K562 (cell line): Measurements from ENCODE around the gene EXOC4. TPM values are rescaled to one million over a fixed set of nuclear protein-coding genes. Genes with fewer than 3 reads are reported as not detected.

ENCODE experiments used
- ATAC-seq: fragments of 200-7000 bp; cut with Tn5 transposase; 3 replicates; pipeline ENCODE4 v1.9.1; 2020; ENCODE audit warnings: moderate library complexity
- BruUV-seq: library from RNA; stranded (reverse); fragments of 400-500 nt; replicated peaks from 2 replicates; lab custom pipeline; 2021; lab: Mats Ljungman, UMichigan
- CTCF ChIA-PET: fragments of 300-600 bp; formaldehyde crosslinking; extraction: SDS; loops from one replicate; lab custom pipeline; 2021; ENCODE audit warnings: low intra/inter-chr PET ratio; lab: Yijun Ruan, JAX
- POLR2A ChIA-PET: fragments of 300-600, 350-650 bp; sonication (Branson Sonifier 250); formaldehyde crosslinking; extraction: SDS; loops from one replicate; lab custom pipeline; 2021; ENCODE audit warnings: antibody characterized with exemption, inconsistent platforms; lab: Yijun Ruan, JAX
- DNase-seq, 4 experiments: peaks; one replicate each; pipeline versions ENCODE4 v3.0.0 to v3.0.0-alpha.2; 2011 to 2018; ENCODE audit warnings: low spot score in 3 of 4, mixed read lengths in 3 of 4; ENCODE audit errors: extremely low read depth in 1 of 4
- FAIRE-seq: peaks from 2 replicates; lab custom pipeline; 2011; peaks lifted over from hg19 to GRCh38; lab: Jason Lieb, UNC
- H2AFZ ChIP-seq: 2 replicates; pipeline ENCODE4 v1.6.0; 2011; ENCODE audit warnings: low read depth, low read length, control low read depth, inconsistent platforms
- H3K27ac ChIP-seq: fragments of 200-600 bp; 3 replicates; pipeline ENCODE4 v1.8.0; 2011; ENCODE audit warnings: low read depth, mild to moderate bottlenecking, control low read depth, inconsistent platforms, low read length, moderate library complexity, mixed read lengths; ENCODE audit errors: extremely low read depth
- H3K27me3 ChIP-seq, 2 experiments: fragments of 300-600 bp in 1 of 2; 2 replicates in 1 of 2; 3 replicates in 1 of 2; pipeline versions ENCODE4 v1.6.0 to v1.8.0; 2011; ENCODE audit warnings: inconsistent platforms in 2 of 2, low read length in 2 of 2, mild to moderate bottlenecking in 1 of 2, mixed read lengths in 1 of 2, moderate library complexity in 1 of 2; ENCODE audit not compliant: control insufficient read depth in 2 of 2, insufficient read depth in 2 of 2
- H3K36me3 ChIP-seq: fragments of 300-600 bp; 3 replicates; pipeline ENCODE4 v1.8.0; 2011; ENCODE audit warnings: mild to moderate bottlenecking, low read length, inconsistent platforms; ENCODE audit not compliant: control insufficient read depth, insufficient read depth
- H3K4me1 ChIP-seq, 2 experiments: fragments of 200-600 bp in 1 of 2; replicated peaks in 1 of 2; 2 replicates in 1 of 2; 3 replicates in 1 of 2; pipeline versions ENCODE4 v1.5.1 to v1.8.0; 2011; ENCODE audit warnings: inconsistent platforms in 2 of 2, low read length in 2 of 2, mild to moderate bottlenecking in 1 of 2, mixed read lengths in 1 of 2, moderate library complexity in 1 of 2; ENCODE audit not compliant: control insufficient read depth in 2 of 2, insufficient read depth in 2 of 2
- H3K4me2 ChIP-seq: 2 replicates; pipeline ENCODE4 v1.6.1; 2011; ENCODE audit warnings: low read length, control low read depth, inconsistent platforms, mixed read lengths; ENCODE audit not compliant: insufficient read depth
- H3K4me3 ChIP-seq: fragments of 200-600 bp; sonication (generic), shearing (Covaris generic); 2 replicates; pipeline ENCODE4 v1.5.1; 2016; ENCODE audit warnings: control low read depth, inconsistent platforms
- H3K79me2 ChIP-seq: fragments of 200-600 bp; 3 replicates; pipeline ENCODE4 v1.8.0; 2011; ENCODE audit warnings: low read length, inconsistent platforms; ENCODE audit not compliant: control insufficient read depth, insufficient read depth
- H3K9ac ChIP-seq, 2 experiments: 2 replicates each; pipeline versions ENCODE4 v1.6.0 to v1.6.1; 2011; ENCODE audit warnings: low read depth in 2 of 2, low read length in 2 of 2, control low read depth in 1 of 2, inconsistent platforms in 1 of 2, mild to moderate bottlenecking in 1 of 2, mixed read lengths in 1 of 2; ENCODE audit not compliant: insufficient read depth in 1 of 2
- H3K9me1 ChIP-seq: one replicate; pipeline ENCODE4 v1.6.0; 2011; ENCODE audit warnings: inconsistent platforms, mild to moderate bottlenecking, low read length, moderate library complexity; ENCODE audit not compliant: control insufficient read depth, insufficient read depth
- H3K9me3 ChIP-seq: replicated peaks from 2 replicates; pipeline ENCODE4 v1.5.1; 2011; ENCODE audit warnings: low read depth, low read length, inconsistent platforms; ENCODE audit not compliant: control insufficient read depth, insufficient read depth
- H4K20me1 ChIP-seq: replicated peaks from 2 replicates; pipeline ENCODE4 v1.6.1; 2011; ENCODE audit warnings: low read length, inconsistent platforms, mixed read lengths; ENCODE audit not compliant: control insufficient read depth, insufficient read depth
- ILF3 ChIP-seq: fragments of 450-650 bp; IDR thresholded peaks from 2 replicates; pipeline ENCODE4 v1.6.1; 2018; ENCODE audit warnings: antibody characterized with exemption, mild to moderate bottlenecking, moderate library complexity, borderline replicate concordance
- JUN ChIP-seq, 2 experiments: sonication (generic) in 1 of 2; formaldehyde crosslinking in 1 of 2; IDR thresholded peaks; 2 replicates each; pipeline versions ENCODE4 v1.6.1 to v1.8.0; 2012 to 2022; ENCODE audit warnings: borderline replicate concordance in 2 of 2, mild to moderate bottlenecking in 2 of 2, improper control_type of control experiment in 1 of 2, low read depth in 1 of 2, low read length in 1 of 2, missing genetic modification reagents in 1 of 2
- MTA3 ChIP-seq: fragments of 450-650 bp; formaldehyde crosslinking; IDR thresholded peaks from 2 replicates; pipeline ENCODE4 v1.6.1; 2017; ENCODE audit warnings: mild to moderate bottlenecking, borderline replicate concordance
- RCOR1 ChIP-seq, 2 experiments: IDR thresholded peaks; 2 replicates each; pipeline ENCODE4 v1.6.1; 2012; ENCODE audit warnings: low read depth in 2 of 2, low read length in 2 of 2, borderline replicate concordance in 1 of 2, improper control_type of control experiment in 1 of 2
- STAT5A ChIP-seq: IDR thresholded peaks from 2 replicates; pipeline ENCODE4 v1.6.1; 2012; ENCODE audit warnings: low read length, inconsistent platforms, borderline replicate concordance
- ZNF354B ChIP-seq: fragments of 250-450 bp; sonication (Bioruptor Pico); IDR thresholded peaks from 2 replicates; pipeline ENCODE4 v1.4.0; 2020
- WGBS: fragments of 100-300 bp; shearing (Covaris generic); methylation state at CpG from one replicate; pipeline ENCODE4 v1.1.6; 2016; ENCODE audit warnings: low coverage, mixed read lengths; ENCODE audit not compliant: insufficient coverage; ENCODE audit errors: missing lambda C conversion rate; 5-methylcytosine and 5-hydroxymethylcytosine counted together
- in situ Hi-C: fragments of 300-500 bp; cut with MboI; formaldehyde crosslinking; loops from 4 replicates; pipeline ENCODE4 v1.15.0; 2018; ENCODE audit warnings: inconsistent platforms, mixed read lengths
- intact Hi-C: fragments of 100-400 bp; cut with micrococcal nuclease; formaldehyde crosslinking; loops from 2 replicates; pipeline ENCODE4 v1.14.2; 2022
- polyA plus RNA-seq, 8 experiments: library from polyadenylated mRNA; depleted of rRNA in 4 of 8; stranded (reverse) in 5 of 8; unstranded in 3 of 8; fragments of >200 nt; fragmentation: Nextera tagmentation in 2 of 8; fragmentation: Illumina TruSeq in 1 of 8; extraction: Ambion mirVana in 2 of 8; extraction: Trizol in 1 of 8; gene quantifications; 2 replicates each; pipeline versions ENCODE4 v1.2.1 to v1.2.3, GENCODE V29; 2011 to 2014; ENCODE audit warnings: inconsistent platforms in 1 of 8, missing spikeins in 1 of 8
- total RNA-seq, 7 experiments: library from RNA; depleted of rRNA in 6 of 7; stranded (reverse); fragments of >200 nt in 6 of 7; fragmentation: Illumina TruSeq in 2 of 7; extraction: Trizol in 2 of 7; gene quantifications; 2 replicates each; pipeline versions ENCODE4 v1.2.1 to v1.2.3, GENCODE V29; 2011 to 2021; ENCODE audit warnings: low replicate concordance in 1 of 7
- TF ChIP-seq, protein P1 (sequence below), 3 experiments: IDR thresholded peaks in 2 of 3; conservative IDR thresholded peaks in 1 of 3; 2 replicates each; pipeline ENCODE4 v1.5.1; 2011 to 2012; ENCODE audit warnings: low read length in 3 of 3, mild to moderate bottlenecking in 3 of 3, control low read depth in 2 of 3, improper control_type of control experiment in 1 of 3, inconsistent platforms in 1 of 3, low read depth in 1 of 3, mixed read lengths in 1 of 3, moderate library complexity in 1 of 3; ENCODE audit not compliant: insufficient read depth in 2 of 3

The EXOC4 gene
- total and polyA plus RNA-seq, 9 of the 15 experiments (the other 6 are each of a cell fraction or from before 2014, with no cell fraction given), result 18.5 to 73.1 (median 46.6) TPM

DNA sequence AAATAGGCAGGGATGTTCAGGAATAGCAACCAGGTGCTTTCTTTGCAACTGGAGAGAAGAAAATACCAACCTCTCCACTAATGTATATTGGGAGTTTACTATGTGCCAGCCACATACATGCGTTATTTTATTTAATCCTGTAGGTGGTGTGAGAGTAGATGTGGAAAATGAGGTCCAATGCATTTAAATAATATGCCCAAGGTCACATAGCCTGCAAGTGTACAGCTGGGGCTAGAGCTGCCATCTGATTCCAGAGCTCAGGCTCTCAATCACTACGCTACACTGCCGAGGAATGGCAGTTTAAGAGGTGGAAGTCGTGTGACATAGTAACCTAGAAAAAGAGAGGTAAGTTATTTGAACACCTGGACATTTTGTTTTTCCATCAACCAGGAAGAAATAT, 277.0 kb downstream of the EXOC4 start:
- H3K9me1 ChIP-seq, result no peaks in the 10 kb centered on the region
- TF ChIP-seq JUN (IDR thresholded peaks at IDR 0.05; ENCODE audit: borderline replicate concordance, low read depth, low read length) (no peak), JUN (CRISPR knock-in tag; IDR thresholded peaks at IDR 0.05; ENCODE audit: borderline replicate concordance) (no peak), ILF3 (no peak), STAT5A (no peak), ZNF354B (CRISPR knock-in tag) (no peak), RCOR1 (IDR thresholded peaks at IDR 0.05; ENCODE audit: borderline replicate concordance in 1 of 2, low read depth in 2 of 2, low read length in 2 of 2) (no peak), MTA3 (no peak)
- TF ChIP-seq, protein P1, sequence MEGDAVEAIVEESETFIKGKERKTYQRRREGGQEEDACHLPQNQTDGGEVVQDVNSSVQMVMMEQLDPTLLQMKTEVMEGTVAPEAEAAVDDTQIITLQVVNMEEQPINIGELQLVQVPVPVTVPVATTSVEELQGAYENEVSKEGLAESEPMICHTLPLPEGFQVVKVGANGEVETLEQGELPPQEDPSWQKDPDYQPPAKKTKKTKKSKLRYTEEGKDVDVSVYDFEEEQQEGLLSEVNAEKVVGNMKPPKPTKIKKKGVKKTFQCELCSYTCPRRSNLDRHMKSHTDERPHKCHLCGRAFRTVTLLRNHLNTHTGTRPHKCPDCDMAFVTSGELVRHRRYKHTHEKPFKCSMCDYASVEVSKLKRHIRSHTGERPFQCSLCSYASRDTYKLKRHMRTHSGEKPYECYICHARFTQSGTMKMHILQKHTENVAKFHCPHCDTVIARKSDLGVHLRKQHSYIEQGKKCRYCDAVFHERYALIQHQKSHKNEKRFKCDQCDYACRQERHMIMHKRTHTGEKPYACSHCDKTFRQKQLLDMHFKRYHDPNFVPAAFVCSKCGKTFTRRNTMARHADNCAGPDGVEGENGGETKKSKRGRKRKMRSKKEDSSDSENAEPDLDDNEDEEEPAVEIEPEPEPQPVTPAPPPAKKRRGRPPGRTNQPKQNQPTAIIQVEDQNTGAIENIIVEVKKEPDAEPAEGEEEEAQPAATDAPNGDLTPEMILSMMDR (IDR thresholded peaks at IDR 0.05 in 2 of 3, conservative IDR thresholded peaks at IDR 0.05 in 1 of 3; ENCODE audit: insufficient read depth in 2 of 3, low read depth in 1 of 3, low read length in 3 of 3), result 0 out of 6 replicates have a peak, but pooled peaks of 1 of the 3 experiments have one; percentile 4
- no peaks in the 10 kb centered on the region for H3K27me3 ChIP-seq
- FAIRE-seq (no peak), DNase-seq (no peak), ATAC-seq (no peak)
- H3K9ac ChIP-seq, result no peak overlapping the region
- CTCF ChIA-PET, result no interaction called here
- no peak overlapping the region for H3K27ac ChIP-seq
- WGBS, result 34% methylated on average over 4 of the region's 4 CpGs
- no TSS peak for BruUV-seq
- H4K20me1 ChIP-seq, result no peaks in the 10 kb centered on the region
- H3K4me1 ChIP-seq, result no peaks in the 10 kb centered on the region
- no peaks in the 10 kb centered on the region for H3K79me2 ChIP-seq
- no peaks in the 10 kb centered on the region for H3K9me3 ChIP-seq
- no peak overlapping the region for H3K4me3 ChIP-seq
- H2AFZ ChIP-seq, result no peak overlapping the region
- H3K4me2 ChIP-seq, result no peak overlapping the region
- POLR2A ChIA-PET, result no interaction called here
- intact Hi-C loops (no loop called here), in situ Hi-C loops (no loop called here)
- no peaks in the 10 kb centered on the region for H3K36me3 ChIP-seq
